GM18507 (cell line): ENCODE data around the gene ACSS1.
A peak's percentile ranks its signal among the peaks of the same experiment; 100 is the strongest.

Source experiments
- DNase-seq: peaks from one replicate; pipeline ENCODE4 v3.0.0; 2011; ENCODE audit warnings: low read depth; ENCODE audit not compliant: insufficient read length; ENCODE audit errors: extremely low spot score
- FAIRE-seq: peaks from 2 replicates; lab custom pipeline; 2011; peaks lifted over from hg19 to GRCh38; lab: Jason Lieb, UNC

The ACSS1 gene

DNA sequence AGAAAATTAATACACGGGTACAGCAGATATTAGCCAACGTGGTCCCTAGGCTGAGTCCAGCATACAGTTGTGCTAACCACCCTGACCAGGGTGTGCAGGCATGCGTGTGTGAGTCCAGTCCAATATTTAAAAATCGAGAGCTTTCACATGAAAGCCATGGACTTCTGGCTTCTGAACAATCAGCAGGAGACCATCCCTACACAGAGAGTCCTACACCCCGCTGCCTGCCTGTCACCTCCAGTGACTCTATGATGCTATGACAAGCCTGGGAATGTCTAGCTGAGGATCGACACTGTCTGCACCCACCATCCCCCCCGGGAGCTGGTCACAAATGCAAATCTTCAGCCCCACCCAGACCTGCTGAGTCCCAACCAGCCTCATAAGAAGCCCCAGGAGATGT is 7.9 kb downstream of the ACSS1 start:
- DNase-seq (no peak), FAIRE-seq (no peak)

DNA sequence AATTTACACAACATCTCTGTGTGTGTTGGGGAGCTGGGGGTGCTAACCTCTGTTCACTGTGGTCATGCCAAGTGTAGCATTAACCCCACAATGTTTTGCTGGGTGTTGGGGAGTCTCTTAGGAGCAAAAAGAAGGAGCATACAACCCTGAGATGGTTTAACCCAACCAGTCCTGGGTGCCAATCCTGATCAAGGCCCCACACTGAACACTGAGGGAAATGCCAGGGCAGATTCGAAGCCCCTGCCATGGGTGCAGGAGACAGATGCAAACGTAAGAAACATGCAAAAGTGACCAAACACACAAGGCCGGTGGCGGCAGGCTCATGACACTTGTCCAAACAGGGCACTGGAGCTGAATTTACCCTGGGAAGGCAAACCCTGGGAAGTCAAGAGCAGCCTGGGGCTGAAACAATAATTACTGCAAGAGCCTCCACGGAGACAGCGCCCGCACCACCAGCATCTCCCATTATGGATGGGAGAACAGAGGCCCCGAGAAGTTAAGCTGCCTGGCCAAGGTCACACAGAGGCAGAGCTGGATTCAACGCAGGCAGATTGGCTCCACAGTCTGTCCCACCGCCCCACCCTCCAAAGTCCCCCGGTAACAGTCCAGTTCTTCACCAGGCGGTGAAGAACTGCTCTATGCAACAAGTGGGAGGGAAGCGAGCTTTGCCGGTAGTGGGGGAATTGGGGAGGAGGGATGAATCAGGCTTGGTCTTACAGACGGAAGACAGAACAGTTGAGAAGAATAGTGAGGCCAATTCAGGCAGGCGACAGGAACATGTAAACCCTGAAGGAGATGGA is 8.5 kb downstream of the ACSS1 start:
- no peak for DNase-seq
- FAIRE-seq = no peak

DNA sequence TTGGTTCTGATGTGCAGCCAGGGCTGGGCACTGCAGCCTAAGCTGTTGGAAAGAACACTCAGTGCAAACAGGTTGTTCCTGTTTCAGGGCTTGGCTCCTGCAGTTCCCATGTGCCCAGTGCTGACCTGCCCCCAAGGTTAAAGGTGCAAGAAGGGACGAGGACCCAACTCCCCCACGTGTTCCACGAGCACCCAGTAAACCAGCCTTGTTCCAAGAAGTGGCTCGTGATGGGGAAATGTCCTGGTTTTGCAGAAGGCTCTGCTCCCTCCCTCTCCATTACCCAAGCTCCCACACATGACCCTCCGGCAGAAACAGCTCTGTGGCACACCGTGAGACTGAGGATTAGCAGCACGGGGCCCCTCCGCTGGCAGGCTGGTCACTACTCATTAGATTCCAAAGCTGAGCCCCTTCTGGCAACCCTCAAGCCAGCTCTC is 9.4 kb downstream of the ACSS1 start:
- FAIRE-seq = no peak
- DNase-seq = no peak

DNA sequence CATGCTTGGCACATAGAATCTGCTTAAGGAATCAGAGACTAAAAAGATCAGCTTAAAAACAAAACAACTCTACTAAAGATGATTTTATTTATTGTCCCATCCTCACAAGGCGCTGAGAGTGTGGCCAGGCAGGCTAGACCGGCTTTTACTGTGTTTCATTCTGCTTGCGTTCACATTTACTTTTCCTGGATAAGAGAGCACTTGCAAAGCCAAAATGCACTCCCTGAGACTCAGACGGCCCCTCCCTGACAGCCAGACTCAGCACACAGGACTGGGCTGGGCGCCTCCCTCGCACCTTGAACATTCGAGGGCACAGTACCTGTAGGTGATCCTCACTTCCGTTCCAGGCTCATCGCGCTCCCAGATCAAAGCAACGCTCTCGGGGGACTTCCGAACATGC is 10.2 kb downstream of the ACSS1 start:
- DNase-seq = no peak
- no peak for FAIRE-seq

DNA sequence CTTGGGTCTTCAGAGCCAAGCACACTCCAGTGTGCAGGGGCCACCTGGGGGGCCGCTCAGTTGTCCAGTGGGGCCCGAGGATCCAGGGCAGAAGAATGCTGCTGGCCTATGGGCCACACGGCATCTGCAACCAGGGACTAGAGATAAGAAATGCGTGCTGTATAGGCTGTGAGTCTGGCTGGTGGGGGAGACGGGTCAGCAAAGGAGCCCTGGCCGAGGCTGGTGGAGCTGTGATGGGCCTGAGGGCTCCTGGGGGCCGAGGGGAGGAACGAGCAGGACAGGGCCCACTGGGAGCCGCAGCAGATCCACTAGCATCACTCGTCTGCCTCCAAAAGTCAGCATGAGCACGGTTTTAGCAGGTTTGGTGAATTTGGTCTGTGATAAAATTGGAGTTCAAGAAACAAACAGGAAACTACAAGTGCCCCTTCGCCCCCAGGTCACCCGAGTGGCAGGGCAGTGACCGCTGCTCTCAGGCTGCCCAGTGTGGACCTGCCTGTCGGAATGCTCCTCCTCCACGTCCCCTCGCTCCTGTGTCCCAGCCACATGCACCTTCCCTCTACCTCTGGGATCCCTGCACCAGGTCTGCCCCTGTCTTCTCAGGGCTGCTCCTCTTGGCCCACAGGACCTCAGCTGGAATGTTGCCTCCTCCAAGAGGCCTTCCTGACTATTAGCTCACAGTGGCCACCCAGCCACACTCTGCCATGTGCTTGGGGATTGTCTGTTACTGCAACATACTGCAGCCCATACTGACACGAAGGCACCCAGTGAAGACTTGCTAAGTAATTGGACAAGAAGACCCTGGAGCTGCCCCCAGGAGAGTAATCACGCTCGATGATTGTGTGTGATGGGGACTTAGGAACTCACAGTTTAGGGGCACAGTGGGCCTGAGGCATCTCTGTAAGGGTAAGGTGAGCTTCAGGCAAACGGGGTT is 10.9 kb downstream of the ACSS1 start:
- DNase-seq (no peak), FAIRE-seq (no peak)

DNA sequence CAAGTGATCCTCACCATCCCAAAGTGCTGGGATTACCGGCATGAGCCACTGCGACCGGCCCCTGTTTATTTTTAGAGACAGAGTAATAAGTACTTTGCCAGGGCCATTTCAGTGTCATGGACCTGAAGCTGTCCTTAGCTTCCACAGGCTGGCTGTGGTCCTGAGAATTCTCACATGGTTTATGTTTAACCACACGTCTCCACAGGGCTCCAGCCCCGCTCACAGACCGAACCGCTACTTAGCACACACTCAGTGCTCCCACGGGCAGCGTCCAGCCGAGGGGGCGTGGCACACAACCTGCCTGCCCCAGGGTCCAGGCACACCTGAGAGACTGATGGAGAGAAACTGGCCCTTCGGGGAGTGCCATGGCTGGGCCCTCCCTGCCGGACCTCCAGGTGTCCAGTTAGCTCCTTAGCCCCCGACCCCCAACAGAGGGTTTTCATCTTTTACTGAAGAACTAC is 11.7 kb downstream of the ACSS1 start:
- no peak for DNase-seq
- FAIRE-seq = no peak

DNA sequence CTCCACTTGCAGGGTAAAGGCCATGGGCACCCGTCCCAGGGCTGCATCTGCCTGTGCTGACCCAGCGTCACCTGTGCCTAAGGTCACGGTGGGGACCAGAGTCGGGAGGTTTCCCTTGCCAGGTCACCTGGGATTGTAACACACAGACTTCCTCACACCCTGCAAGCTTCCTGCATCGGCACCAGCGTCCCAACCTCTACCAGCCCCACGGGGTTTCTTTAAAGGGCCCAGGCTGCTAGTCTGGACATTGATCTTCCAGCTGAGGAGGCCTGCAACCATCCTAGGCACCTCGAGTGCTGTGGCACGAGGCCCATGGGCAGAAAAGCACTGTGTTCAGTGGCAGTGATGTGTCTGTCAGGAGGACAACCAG is 12.6 kb downstream of the ACSS1 start:
- no peak for FAIRE-seq
- DNase-seq = no peak

DNA sequence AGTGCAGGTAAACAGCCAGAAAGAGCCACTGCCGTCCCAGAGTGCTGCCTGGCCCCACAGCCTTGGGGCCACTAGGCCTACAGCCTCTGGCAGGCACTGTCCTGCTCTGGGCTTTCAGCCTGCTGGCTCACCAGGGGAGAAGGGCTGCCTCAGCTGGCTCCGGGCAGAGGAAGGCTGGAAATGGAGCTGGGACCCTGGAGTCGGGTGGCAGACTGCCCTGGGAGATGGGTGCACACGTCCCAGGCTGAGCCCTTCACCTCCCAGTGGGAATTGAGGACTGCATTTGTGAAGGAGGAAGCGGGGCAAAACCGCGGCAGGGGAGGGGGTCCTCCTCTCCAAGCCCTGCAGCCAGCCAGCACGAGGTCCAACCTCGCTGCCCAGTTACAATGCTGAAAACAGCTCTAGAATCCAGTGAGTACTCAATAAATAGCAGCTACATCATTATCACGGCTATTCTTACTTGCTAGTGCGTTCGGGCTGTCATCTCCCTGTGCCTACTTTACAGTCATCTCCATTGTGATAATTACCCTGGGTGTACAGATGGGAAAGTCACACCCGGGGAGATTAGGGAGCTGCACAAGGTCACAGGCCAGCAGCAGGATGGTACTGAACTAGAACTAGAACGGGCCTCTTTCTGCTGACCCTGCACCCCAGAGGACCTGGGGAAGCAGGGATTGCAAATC is 13.1 kb downstream of the ACSS1 start:
- FAIRE-seq = no peak
- no peak for DNase-seq

DNA sequence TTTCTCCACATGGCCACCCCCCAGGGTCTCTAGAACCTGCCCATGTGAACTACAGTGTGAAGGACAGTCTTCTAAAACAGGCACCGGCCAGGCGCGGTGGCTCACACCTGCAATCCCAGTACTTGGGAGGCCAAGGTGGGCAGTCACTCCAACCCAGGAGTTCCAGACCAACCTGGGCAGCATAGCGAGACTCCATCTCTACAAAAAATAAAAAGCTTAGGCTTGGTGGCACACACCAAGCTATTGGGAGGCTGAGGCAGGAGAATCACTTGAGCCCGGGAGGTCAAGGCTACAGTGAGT is 13.7 kb downstream of the ACSS1 start:
- FAIRE-seq (no peak), DNase-seq (no peak)

DNA sequence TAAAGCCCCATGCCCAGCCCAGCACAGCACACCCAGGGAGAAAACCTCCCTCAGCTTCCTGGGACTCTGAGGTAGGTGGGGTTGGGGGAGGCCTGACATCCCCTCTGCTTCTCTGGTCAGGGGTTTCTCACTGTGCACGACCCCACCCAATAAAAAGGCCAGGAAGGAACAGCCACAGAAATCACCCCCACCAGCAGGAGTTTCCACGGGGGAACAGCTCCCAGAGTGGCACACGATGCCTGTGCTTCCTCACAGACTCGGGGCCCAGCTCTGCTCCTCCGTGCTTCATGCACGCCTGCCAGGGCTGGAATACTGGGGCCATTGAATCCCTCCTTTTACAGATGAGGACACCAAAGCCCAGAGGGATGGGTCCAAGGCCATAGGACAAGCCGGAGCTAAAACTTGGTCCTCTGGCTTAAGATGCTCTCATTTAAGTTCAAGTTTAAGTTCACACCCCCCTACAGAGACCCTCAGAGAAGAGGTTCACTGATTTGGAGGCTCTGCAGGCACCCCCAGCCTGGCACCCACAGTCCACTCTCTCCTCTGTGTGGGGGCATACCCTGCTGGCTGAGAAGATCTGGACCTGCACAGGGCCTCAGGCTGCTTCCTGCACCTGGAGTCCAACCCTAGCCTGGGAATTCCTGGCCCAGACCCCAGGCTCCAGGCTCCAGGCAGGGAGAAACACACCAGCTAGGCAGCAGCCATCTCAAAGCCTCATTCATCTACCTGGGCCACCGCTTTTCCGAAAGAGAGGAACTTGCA is 14.3 kb downstream of the ACSS1 start:
- no peak for DNase-seq
- no peak for FAIRE-seq

DNA sequence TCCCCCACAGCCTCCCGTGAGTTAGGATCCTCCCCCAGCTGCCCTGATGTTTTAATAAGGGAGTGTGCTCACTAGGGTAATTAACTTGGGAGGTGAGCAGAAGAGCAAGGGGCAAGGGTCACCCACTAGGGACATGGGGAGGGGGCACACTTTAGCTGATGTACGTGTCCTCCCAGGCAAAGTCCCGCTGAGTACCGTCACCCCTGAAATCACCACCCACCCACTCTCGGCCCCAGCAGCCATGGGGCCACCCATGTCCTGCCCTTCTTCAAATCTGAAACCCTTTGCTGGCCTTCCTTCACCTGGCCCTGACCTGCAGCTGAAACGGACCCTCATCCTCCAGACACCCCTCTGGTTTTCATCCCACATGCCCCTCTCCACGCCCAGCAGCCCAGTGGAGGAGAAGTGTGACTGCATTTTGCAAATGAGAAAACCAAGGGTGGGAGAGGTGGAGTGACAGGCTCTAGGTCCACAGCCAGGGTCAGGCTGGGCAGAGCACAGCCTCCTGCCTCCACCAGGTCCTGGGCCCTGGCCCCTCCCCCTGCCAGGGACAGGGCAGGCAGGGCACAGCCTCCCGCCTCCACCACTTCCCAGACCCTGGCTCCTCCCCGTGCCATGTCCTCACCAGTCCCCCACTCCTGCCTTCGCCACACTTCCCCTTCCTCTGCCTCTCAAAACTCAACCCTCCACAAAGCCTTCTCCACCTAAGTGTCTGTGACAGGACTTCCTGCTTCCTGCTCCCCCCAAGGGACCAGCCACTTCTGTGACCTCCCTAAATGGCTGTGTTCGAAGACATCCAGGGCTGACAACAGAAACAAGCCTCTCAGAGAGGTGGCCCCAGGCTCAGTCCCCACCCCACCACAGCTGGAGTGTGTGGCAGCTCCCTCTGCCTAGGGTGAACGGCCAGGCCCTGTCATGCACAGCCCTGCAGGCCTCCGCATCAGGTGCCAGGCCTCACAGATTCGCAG is 15.1 kb downstream of the ACSS1 start:
- peak; percentile 94 for FAIRE-seq

DNA sequence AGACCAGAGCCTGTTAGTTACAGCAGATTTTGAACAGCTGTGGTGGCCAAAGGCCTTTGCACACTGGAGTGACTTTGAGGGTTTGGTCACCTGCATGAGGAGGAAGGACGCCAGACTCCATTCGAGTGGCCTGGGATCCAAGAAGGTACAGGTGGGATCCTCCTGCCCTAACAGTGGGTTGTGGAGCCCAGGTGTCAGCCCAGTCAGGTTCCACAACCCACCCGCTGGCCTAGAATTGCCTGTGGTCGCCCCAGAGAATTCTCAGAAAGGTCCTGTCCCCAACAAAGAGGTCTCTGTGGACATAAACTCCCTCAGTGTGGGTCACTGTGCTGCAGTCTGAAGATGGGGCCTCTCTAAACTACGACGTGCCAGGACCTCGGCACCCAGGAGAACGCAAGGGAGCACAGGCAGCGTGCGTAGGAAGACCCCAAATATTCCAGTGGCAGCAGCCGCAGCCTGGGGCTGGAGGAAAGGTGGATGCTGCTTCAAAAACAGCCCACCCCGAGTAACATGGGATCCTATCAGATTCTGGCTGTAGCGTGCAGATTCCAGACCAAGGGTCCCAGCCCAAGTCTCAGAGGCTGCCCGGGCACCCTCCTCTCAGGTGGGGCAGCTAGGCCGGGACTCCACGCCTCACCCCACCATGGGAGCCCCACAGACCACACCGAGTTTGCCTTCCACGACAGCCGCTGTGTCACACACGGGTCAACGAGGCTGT is 16.0 kb downstream of the ACSS1 start:
- no peak for FAIRE-seq
- DNase-seq = no peak

More for the DNA sequence above, 15.1 kb downstream of the ACSS1 start:
- peak; percentile 65 for DNase-seq

DNA sequence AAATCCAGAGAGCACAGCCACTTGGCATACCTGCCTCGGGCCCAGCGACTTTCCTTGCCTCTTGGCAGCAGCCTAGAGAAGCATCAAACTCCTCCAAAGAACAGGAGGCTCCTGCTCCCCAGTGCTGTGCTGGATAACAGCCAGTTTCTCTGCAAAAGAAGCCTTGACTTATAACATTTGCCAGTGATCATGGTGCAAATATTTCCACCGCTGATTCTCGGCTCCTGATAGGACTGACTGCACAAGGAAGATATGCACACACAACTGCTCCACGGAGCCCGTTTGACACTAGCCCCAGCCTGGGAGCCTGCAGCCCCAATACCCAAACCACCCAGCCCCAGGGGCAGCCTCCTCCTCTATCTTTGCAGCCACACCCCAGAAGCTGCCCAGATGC is 17.5 kb downstream of the ACSS1 start:
- FAIRE-seq (no peak), DNase-seq (no peak)

DNA sequence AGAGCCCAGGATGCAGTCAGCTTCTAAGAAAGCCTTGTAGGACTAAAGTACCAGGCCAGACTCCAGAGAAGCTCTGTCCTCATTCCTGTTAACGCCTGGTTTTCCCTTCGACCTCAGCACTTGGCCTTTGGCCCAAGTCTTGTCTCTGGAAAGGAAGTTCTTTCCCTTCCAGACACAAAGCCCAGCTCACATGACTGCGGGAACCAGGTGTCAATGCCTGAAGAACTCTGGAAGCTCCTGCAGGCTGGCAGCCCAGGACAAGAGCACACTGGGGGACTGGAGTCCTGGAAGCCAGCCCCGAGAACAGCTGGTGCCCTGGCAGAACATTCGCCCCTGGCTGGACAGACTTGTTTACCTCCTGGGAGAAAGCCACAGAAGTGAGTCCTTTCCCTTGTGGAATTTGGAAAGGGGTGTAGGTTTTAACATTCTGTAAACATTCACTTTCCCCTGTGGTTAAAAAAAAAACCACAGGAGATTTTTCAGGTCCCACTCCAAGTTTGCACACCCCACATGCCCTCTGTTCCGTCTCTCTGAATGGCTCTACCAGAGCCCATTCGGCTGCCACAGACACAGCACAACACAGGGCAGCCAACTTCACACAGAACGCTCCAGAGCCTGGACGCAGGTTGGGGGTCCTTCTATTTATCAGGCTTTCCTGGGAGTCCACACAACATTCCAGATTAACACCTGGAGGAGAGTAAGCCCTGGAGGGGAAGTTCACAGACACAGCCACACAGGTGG is 18.1 kb downstream of the ACSS1 start:
- no peak for DNase-seq

DNA sequence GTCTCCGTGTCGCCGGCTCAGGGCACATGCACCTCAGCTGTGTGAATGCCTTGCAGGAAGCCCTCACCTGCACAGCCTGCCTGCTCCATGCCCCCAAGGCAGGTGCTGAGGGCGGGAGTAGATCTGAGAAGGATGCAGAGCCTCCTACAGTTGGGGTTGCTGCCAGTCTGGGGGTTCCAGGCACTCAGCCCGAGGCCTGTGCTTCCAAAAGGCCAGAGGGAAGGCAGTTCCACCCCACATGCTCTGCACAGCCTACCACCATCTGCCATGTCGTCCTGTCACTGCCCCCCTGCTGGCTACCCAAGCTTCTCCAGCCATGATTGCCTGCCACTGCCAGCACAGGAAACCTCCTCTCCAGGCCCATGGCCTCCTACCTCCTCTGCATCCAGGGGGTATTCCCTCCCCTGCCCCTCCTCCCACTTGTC is 19.3 kb downstream of the ACSS1 start:
- no peak for DNase-seq

More for the DNA sequence above, 18.1 kb downstream of the ACSS1 start:
- no peak for FAIRE-seq

DNA sequence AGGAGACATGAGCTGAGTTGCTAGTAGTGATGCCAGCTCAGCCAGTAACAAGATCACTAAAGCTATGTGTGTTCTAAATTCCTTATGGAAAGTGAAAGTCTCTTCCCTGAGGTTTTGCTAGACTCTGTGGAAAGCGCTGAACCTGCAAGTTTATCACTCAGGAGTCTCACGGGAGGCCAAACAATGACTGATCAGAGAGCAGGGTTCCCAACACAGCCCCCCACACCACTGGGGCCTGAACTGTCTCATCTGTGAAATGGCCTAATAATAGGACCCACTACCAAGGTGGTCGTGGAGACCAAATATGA is 19.9 kb downstream of the ACSS1 start:
- DNase-seq = no peak
- FAIRE-seq = no peak

More for the DNA sequence above, 19.3 kb downstream of the ACSS1 start:
- no peak for FAIRE-seq
